Stimulated activated CD8-positive, alpha-beta memory T cell treated with anti-CD3 and anti-CD28 coated beads, Interleukin-15, amount 100 ng/mL, for 1 hour (primary cell): Measurements from ENCODE around the gene ROBO4.

Experiments
- DNase-seq: peaks from one replicate; pipeline ENCODE4 v3.0.0-alpha.2; 2020; ENCODE audit warnings: low read depth

The ROBO4 gene

DNA sequence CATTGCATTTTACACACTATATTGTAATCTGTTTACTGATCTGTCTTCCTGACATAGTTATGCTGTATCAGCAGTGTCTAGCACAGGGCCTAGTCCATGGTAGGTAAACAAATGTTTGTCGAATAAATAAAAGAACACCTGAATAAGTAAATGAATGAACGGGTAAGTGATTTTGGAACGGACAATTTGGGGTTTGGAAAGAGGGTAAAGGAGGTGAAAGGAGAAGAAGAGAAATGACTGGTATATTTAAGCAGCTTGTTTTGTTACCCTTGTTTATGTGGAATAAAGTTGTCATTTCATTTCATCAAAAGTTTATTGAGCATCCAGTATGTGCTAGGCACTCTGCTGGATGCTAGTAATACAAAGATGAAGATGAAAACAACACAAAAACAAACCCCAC lies 21.3 kb upstream of the ROBO4 start, which contains the start of gene HEPN1:
TSS of gene HEPN1 (plus strand) at position 301 of the 400 bp plus-strand sequence.
- DNase-seq: no peak

DNA sequence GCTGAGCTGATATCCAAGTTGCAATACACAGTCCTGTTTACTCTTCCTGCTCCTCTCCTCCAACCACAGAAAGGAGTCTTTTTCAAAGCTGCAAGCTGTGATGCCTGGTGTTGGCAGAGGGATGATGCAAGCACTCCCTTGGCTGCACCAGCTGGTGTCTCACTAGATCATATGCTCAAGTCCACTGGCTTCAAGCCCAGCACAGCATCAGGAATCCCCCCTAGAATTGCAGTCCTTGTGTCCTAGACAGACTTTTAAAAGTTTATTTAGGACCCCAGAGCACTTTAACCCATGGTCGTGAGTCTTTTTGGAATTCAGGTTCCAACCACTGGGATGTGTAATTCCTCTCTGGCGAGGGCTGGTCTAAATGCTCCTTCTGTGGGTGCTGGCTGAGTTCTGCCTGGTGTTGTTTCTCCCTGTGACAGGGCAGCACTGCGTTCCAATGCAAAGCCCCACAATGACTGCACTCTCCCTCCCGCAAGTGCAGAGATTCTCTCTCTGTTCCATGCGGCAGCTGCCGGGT lies 19.5 kb upstream of the ROBO4 start:
- no peak for DNase-seq

DNA sequence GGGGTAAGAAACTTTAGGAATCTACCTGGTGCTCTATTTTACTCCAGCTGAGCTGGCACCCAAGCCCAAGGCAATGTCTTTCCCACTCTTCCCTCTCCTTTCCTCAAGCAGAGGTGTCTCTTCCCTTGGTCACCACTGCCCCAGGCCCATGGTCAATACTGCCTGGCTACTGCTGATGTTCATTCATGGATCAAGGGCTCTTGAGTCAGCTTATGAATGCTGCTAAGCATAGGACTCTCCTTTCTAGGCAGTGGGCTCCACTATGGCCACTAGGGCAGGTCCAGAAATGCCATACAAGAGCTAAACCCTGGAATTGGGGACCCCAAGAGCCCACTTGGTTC lies 18.7 kb upstream of the ROBO4 start:
- DNase-seq: no peak

DNA sequence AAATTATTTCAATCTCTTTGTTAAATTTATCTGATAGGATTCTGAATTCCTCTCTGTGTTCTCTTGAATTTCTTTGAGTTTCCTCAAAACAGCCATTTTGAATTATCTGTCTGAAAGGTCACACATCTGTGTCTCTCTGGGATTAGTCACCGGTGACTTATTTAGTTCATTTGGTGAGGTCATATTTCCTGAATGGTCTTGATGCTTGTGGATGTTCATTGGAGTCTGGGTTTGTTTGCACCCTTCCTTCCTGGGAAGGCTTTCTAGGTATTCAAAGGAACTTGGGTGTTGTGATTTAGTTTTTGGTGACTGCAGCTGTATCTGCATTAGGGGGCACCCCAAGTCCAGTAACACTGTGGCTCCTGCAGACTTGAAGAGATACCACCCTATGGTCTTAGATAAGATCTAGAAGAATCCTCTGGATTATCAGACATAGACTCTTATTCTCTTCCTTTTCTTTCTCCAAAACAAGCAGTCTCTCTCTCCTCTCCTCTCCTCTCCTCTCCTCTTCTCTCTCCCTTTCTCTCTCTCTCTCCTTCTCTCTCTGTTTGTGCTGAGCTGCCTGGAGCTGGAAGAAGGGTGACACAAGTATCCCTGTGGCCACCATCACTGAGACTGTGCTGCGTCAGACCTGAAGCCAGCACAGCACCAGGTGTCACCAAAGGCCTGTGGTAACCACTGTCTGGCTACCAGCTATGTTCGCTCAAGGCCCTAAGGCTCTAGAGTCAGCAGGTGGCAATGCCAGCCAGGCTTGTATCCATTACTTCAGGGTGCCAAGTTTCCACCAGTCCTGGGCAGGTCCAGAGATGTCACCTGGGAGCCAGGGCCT lies 18.1 kb upstream of the ROBO4 start:
- DNase-seq: no peak

DNA sequence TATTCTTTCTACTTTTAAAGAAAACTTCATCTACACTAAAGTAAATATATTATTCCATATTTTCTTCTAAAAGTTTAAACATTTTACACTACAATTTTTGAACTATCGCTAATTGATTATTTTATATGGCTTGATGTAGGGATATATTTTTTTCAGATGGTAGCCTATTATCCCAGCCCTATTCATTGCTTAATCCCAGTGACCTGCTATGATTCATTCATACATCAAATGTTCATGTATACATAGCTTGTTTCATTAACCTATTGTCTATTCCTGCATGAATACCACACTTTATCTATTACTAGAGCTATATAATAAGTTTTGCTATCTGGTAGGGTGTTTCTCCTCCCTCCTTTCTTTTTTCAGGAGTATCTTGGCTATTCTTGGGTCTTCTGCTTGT lies 5.0 kb upstream of the ROBO4 start:
- DNase-seq: no peak

DNA sequence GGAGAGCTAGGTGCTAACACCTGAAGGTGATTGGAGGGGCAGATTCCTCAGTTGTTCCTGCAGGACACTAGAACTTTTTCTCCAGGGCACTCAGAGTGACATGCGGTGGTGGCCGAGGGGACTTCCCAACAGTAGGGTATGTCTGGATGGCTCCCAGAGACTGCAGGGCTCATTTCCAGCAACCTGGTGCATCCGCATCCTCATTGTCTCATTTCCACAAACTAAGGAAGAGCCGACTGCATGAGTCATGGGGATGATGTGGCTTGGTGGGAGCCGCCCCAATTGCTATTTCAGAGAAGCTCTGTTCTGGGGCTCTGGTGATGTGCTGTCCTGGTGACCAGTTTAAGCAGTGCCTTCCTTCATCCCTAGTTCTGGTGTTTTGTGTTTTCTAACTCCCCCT lies 2.8 kb upstream of the ROBO4 start:
- no peak for DNase-seq

DNA sequence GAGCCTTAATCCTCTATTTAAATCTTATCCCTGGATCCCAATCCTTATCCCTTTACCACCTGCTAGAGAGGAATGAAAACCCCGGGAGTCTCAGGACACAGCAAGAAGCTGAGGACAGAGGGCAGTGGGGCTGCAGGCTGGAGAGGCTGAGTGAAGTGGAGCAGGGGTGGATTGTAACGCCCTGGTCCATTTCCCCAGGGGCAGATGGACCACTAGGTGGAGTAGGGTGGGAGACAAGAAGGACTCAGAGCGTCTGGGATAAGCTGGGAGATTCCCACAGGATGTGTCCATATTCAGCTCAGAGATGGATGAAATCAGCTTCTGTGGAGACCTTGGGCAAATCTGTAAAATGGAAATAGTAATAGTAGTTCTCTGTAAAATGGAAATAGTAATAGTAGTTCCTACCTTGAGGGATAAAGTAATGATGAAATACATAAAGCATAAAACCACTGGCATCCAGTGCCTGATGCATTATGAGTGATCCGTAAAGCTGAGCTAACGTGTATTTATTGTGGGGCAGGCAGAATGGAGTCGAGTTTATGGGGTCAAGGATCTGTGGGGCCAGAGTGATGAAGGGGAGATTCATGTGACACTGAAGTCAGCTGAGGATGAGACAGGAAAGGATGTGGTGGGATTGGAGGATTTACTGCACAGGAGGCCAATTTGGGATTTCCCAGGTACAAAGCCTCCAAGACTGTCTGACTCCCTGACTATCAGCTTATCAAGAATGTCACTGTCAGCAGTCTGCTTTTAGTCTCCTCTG lies 1.9 kb upstream of the ROBO4 start:
- no peak for DNase-seq

DNA sequence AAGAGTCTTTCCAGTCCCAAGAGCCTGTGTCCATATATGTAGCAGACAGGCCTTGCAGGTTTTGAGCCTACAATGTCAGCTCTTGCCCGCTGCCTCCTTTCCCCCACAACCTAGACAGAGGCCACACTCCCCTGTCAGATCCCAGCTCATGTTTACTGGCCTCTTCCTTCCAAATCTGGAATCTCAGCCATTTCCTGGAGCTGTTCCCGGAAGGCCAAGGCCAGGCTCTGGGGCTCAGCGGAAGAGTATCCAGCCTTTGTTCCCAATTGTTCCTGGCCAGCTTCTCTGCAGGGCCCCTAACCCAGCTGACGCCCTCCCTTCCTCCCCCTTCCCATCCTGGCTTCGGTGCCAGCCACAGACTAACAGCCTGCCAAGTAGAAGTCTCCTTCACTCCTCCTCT lies 1.0 kb upstream of the ROBO4 start:
- DNase-seq: no peak

DNA sequence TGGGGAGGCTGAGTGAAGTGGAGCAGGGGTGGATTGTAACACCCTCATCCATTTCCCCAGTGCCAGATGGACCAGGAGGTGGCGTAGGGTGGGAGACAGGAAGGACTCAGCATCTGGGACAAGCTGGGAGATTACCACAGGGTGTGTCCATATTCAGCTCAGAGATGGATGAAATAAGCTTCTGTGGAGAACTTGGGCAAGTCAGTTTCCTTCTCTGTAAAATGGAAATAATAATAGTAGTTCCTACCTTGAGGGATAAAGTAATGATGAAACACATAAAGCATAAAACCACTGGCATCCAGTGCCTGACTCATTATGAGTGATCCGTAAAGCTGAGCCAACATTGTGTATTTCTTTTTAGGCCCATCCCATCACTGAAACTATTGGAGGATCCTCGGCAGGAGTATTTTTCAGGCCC lies 607 bp upstream of the ROBO4 start:
- no peak for DNase-seq

DNA sequence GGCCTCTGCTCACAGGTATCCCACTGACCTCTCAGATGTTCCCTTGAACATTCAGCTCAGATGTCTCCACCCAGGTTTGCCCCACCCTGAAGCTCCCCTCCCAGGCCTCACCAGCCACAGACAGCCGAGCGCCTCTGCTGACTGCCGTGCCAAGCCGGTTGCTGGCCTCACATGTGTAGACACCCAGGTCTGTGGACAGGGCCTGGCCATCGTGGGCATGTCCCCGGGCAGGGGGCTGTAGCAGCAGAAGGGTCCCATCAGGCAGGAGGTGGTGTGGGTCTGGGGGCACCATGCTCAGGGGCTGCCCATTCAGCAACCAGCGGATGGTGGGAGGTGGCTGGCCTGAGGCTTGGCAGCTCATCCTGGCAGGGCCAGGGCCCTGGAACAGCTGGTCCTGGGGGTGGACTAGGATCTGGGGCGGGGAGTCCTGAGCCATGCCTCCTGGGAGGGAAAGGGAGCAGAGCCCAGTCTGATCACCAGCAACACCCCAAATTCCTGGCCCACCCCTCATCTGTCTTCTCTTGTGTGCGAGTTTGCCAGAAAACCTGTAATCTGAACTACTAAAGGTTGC lies 759 bp downstream of the ROBO4 start:
- no peak for DNase-seq

DNA sequence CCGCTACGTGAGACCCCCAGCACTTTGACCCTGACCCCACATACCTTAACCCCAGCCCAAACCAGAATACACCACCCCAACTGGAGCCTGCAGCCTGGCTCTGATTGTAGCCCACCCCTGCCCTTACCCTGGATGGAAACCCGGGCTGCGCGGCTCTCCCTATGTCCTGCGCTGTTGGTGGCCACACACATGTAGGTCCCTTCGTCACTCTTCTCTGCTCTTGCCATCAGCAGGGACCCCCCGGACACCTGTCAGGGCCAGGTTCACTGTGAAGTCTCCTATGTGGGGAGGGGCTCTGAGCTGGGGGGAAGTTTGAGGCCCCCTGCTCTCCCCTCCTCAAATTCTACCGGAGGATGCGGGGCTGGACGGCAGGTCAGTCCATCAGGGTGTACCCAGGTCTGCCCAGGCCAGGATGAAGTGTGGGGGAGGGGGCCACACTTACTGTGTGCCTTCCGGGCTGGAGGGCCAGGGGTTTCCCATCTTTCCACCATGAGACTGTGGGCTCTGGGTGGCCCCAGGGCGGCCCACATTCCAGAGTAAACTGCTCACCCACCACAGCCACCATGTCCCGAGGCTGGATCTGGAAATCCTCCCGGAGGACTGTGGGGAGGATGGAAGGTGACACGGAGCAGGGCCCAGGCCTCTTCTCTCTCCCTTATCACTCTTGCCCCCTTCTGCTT lies 1.5 kb downstream of the ROBO4 start:
- DNase-seq: no peak

DNA sequence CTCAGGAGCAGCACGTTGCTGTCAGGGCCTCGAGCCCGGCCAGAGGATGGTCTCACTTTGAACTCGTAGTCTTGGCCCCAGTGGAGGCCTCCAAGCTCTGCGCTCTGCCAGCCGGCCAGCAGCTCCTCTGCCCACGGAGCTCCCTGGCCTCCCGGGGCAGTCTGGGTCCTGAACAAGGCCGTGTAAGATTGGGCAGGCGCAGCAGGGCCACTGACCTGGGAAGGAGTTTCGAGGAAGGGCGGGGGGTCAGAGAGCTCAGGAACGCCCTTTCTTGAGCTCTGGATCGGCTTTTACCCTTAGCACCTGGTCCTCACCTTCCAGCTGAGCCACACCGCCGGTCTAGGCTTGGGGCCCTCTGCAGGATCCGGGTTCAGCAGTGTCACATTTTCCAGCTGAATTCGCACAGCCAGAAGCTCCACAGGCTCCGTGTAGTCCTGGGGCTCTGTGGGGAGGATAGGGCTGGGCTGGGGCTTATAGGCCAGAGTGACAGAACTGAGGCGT lies 2.1 kb downstream of the ROBO4 start:
- DNase-seq: no peak

DNA sequence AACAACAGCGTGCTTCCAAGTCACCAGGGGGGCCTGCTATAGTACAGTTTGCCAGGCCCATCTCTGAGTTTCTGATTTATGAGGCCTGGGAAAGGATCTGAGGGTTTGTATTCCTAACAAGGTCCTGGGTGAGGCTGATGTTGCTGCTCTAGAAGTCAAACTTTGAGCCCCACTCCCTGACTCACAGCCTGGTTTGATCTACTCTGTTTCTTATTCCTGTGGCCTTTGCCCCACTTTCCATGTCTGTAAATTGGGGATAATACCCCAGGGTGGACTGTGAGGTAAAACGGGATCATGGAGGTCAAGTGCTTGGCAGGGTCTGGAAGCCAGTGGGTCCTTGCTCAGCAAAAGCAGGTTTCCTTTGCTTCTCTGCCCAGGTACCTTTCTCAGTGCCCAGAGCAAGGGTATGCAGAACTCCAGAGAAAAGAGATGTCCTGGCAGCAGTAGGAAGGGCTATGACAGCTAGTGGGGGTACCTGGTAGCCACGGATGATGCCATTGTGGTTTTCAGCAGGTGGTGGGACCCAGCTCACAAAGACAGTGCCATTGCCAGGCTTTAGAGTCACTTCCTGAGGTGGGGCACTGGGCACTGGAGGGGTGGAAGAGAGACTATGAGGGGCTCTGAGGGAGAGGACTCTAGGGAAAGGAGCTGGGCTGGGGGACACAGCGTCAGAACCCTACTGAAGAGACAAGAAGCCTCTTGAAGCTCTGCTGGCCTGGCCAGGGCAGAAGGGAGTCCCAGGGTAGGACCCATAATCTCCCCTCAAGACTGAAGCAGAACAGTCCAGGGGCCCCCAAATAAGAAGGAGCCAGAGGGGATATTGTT lies 2.8 kb downstream of the ROBO4 start:
- no peak for DNase-seq

DNA sequence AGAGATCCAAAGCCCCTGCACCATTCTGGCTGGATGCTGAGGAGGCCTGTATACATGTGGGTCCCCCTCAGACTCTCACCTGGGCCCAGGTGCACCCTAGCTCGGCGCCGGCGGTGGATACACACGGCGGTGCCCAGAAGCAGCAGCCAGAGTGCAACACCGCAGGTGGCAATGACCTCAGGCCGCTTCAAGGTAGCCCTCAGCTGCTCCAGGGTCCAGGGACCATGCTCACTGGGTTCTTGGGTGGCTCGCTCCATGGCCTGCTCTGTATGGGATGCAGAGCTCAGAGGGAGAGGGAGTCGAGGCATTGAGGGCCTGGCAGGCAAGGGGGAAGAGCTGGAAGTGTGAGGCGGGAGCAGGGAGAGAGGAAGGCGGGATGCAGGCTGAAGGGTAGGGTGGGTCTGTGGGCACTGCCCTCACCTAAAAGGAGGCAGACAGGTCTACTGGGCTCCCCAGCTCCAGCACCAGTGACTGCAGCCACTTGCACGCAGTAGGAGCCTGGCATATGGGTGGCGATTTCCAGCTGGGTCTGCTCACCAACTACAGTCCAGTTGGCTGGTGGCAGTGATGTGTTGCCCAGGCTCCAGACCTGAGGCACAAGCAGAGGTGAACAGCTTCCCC lies 3.8 kb downstream of the ROBO4 start:
- no peak for DNase-seq

DNA sequence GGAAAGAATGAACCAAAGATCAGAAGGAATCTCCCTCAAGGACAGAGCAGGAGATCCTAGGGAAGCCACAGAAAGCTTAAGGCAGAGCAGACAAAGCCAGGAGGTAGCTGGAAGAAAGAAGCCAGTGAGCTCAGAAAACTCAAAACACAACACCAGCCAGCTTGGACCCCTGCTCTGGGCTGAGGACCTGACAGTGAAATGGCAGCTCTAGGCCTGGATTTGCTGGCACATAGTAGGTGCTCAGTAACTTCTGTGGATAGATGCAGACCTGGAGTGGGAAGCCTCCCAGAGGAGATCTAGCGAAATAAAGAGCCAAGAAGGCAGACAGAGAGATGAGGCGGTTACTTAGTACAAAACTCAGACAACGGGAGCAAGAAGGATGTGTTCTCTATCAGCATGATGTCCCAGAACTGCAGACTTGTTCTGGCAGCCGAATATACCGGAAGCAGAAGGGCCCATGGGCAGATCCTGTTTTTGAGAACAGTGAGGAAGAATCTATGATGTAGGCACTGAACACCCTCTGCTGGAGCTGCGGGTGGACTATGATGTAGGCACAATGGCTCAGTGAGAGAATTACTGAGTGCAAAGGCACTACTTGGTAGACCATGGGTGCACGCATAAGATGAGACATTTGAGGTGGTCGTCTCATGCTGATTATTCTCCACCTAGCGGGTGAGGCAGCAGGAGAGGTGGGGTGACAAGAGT lies 4.8 kb downstream of the ROBO4 start:
- no peak for DNase-seq

DNA sequence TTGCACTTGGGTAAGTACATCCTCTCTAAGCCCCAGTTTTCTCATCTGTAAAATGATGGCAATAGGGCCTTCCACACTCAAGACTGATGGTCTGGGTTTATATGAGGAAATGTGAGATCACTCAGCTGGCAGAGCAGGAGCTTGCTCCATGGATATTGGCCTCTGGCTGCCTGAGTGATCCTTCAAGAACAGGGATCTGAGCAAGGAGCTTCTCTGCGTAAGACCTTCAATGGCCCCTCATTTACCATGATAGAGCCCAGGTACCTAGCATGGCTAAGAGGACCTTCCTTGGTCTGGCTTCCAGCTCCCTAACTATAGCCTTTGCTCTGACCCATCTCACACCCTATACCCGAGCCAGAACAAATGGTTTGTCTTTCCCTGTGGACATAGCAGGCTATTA lies 5.5 kb downstream of the ROBO4 start:
- DNase-seq: no peak

DNA sequence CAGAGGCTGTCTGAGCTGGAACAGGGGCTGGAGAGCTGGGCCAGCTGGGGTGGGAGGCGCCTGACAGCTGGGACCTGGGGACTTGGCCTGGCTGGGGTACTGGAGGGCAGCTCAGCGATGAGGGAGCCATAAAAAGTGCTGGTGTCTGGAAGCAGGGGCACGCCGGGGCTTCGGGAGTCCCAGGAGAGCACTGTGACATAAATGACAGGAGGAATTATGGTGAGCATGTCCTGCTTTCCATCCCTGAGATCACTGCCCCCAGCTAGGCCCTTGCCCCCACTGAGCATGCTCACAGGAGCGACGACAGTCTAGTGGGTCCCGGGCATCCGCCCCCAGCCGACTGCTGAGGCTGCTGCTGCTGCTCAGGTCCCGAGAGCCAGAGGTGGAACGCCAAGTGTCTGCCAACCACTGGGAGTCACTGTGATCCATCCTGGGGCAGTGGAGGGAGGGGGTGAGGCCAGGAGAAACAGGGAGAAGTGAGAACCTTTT lies 6.2 kb downstream of the ROBO4 start:
- DNase-seq: no peak

DNA sequence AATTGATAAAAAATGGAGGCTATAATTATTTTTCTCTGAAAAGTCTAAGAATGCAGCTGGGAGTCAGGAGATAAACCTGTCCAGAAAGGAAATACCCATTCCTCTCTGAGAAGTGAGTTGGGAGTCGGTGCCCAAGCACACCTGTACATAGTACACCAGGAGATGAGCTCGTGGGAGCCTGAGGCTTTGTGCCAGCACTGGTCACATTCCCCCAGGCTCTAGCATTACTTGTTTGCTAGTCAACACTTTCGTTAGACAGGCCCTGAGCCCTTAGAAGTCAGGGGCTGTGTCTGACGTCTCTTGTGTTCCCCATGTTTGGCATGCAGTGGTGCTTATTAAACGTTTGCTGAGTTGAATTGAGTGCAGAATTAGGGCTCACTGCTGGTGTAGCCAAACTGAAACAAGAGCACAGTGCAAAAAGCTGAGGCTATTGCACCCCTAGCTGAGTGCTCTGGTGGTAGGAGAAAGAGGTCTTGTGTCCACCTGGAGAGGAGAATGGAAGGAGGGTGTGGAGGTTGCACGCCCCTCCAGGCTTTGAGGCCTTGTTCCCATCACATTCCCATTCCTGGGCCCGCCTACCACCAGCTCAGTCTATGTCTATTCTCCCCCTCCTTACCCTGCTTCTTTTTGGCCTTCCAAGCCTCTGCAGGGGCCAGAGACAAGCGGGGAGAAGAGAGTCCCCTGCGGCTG lies 6.8 kb downstream of the ROBO4 start:
- no peak for DNase-seq

DNA sequence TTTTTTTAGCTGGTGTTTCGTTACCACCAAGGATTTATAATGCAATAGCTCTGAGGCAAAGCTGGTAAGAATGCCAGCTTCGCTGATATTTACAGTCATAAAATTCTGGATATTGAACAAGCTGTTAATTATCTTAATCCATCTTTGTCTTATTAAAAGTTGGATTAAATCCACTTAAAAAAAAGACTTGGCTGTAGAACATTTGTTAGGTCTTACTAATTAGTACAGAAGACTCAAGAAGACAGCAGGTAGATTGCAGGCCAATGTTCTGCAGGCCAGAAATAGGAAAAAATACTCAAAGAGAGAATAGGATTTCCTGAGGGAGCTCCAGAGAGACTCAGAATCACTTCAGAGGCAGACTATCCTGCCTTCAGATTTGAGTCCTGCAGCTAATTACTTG lies 7.5 kb downstream of the ROBO4 start:
- no peak for DNase-seq
